GM03348 (cell line): ENCODE results near the gene MINDY4B.

Experiments used
- DNase-seq: peaks from one replicate; pipeline ENCODE4 v3.0.0; 2012; ENCODE audit warnings: low spot score

Gene MINDY4B

GRCh38 chr3:150844484-150844883 lies 60.8 kb downstream of the MINDY4B start:
- DNase-seq: no peak

GRCh38 chr3:150843241-150843640 lies 62.0 kb downstream of the MINDY4B start:
- no peak for DNase-seq

DNA sequence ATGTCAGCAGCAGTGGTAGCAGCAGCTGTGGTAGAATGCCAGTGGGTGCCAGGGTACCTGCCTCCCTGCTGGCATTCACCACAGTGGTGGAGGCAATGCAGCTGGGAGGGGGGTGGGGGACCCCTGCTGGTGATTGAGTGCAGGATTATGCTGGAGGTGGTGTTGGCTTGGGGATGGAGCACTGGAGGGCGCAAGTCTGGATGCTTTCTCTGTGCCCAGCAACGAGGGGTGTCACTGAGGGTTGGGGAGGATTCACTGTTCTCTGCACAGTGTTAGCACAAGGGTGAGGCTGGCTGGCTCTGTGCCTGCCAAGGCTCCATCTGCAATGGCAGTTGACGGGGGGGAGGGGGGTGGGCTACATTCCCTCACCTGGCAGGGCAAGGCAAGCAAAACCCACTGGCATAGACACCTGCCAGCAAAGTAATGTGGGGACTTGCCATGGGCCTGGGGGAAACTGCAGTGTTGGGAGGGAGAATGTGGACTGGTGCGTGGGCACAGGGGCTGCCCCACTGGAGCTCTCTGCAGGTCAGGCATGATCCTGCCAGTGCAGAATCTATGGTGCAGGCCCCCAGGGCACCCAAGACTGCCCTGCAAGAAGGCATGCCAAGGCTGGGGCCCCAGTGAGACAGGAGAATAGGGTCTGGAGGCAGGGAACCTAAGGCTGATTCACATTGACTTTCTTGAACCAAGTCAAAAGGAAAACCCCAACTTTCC lies 64.3 kb downstream of the MINDY4B start:
- DNase-seq: no peak

- no peak for DNase-seq
These were observed 74.5 kb downstream of the MINDY4B start for GRCh38 chr3:150830745-150831144.

DNA sequence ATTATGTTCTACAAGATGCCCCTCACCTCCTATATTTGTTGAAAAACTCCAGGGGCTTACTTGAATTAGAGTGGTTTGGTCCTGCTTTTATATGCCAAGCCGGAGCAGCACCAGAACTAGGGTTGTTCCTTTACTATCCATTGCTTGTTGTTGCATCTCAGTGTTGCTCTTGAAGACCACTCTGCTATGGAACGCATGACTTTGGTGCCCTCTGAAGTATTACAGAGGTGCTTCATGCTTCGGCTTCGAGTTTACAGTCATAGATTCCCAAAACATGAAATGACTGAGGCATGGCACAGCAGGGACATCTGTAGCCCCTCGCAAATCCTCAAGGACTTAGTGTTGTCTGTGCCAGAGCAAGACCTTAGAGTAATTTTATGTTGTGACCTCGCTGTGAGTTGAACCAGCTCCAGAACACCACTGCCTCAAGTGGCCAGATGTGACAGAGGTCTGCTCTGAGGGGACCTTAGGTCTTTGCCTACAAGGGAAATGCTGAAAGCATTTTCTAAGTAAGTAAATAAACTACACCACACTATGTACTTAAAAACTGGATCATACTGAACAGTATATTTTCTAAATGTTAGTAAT lies 75.1 kb downstream of the MINDY4B start:
- no peak for DNase-seq

DNA sequence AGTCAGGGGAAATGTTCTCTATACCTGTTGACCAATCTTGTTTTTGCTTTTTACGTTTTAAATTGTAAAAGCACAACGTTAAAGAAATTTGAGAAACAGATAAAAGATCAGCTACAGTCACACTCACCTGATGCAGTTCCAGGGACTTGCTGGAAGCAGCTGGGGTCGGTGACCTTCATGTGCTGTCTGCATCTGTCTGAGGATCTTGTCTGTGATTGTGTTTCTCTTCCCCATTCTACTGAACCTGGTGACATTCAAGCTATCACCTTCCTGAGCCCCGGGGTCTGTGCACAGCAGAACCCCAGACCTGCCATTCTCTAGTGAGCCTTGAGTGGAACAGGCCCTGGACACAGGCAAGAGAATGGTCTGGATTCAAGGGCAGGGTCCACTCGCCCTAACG lies 75.8 kb downstream of the MINDY4B start:
- DNase-seq: no peak

DNA sequence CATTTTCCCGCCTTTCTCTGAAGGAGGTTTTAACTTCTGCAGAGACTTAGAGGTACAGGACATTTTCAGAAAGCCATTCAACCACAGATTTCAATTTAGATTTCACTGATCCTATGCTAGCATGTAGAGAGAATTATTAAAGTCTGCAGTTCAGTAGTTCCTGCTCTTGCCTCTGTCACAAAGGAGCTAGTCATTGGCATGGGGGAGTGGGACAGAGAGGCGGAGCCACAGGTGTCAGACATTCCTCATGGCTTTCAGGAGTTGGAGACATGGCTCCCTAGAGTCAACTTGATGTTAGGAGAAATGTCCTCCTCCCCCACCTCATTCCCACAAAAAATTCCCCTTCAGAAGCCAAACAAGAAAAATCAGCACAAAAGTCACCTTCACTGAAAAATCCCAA lies 76.2 kb downstream of the MINDY4B start:
- no peak for DNase-seq

DNA sequence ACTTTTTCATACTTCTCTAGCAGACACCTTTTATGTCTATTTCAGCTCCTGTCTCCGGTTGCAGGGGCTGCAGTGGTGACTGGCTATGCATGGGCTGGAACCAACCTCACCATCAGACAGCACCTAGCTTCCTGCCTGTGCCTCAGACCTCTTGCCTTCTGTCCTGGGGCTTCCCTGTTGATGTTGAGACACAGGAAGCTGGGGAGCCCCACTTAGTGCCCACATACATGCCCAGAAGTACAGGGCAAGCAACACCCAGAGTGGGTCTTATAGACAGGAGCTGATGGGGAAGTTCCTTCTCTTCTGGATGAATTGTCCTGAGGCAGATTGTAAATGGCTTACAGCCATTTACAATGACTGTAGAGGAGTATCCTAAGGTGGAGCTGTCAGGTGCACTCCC lies 77.0 kb downstream of the MINDY4B start:
- DNase-seq: no peak

GRCh38 chr3:150826466-150827282 lies 78.6 kb downstream of the MINDY4B start:
- DNase-seq: no peak

DNA sequence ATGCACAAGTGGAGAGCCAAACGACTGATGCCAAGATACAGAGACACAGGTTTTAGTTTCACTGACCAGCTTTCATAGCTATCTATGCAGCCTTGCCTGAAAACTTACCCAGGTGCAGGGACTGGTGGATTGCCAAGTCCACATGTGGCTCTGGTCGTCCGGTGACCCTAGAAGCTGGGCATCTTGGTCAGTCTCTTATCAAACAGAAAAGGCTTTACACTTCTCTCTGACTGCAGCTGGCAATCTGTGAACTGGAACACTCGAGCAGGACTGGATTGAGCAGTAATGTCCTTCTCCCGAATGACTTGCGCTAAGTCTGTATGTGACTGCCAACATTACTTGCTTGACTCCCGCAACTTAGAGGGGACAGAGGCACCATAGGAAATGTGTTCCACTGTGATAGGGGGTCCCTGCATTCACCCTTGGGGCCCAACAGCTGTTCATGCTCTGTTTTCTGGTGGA lies 79.3 kb downstream of the MINDY4B start:
- no peak for DNase-seq

GRCh38 chr3:150825192-150825915 lies 79.9 kb downstream of the MINDY4B start:
- DNase-seq: no peak

GRCh38 chr3:150823277-150823676 lies 82.0 kb downstream of the MINDY4B start:
- DNase-seq: no peak

GRCh38 chr3:150822636-150823035 lies 82.6 kb downstream of the MINDY4B start:
- no peak for DNase-seq
